Endodermal cell (in vitro differentiated cells): ENCODE data around the gene TCFL5. TPM values are rescaled to one million over a fixed set of nuclear protein-coding genes. Genes with fewer than 3 reads are reported as not detected.

Experiments
- DNase-seq: peaks from one replicate; pipeline ENCODE4 v3.0.0-alpha.2; 2017
- H3K27ac ChIP-seq: 2 replicates; pipeline ENCODE4 v1.5.1; 2013; ENCODE audit warnings: mild to moderate bottlenecking, low read depth, low read length, moderate library complexity
- H3K27me3 ChIP-seq: 2 replicates; pipeline ENCODE4 v1.6.1; 2013; ENCODE audit warnings: mild to moderate bottlenecking, low read length, moderate library complexity; ENCODE audit not compliant: insufficient read depth, control insufficient read depth, poor library complexity, severe bottlenecking
- H3K36me3 ChIP-seq: 2 replicates; pipeline ENCODE4 v1.7.0; 2013; ENCODE audit warnings: mild to moderate bottlenecking, low read length, moderate library complexity; ENCODE audit not compliant: control insufficient read depth, insufficient read depth
- H3K4me1 ChIP-seq: one replicate; pipeline ENCODE4 v1.7.0; 2013; ENCODE audit warnings: low read length; ENCODE audit not compliant: control insufficient read depth, insufficient read depth
- H3K4me3 ChIP-seq: 2 replicates; pipeline ENCODE4 v1.5.1; 2013; ENCODE audit warnings: mild to moderate bottlenecking, low read length, moderate library complexity
- H3K9ac ChIP-seq: 2 replicates; pipeline ENCODE4 v1.6.1; 2013; ENCODE audit warnings: mild to moderate bottlenecking, low read length, moderate library complexity; ENCODE audit not compliant: poor library complexity, severe bottlenecking; ENCODE audit errors: extremely low read depth
- H3K9me3 ChIP-seq: 2 replicates; pipeline ENCODE4 v1.6.1; 2013; ENCODE audit warnings: mild to moderate bottlenecking, low read length, moderate library complexity; ENCODE audit not compliant: control insufficient read depth
- H3K27ac Mint-ChIP-seq: 2 replicates; pipeline ENCODE4 v1.8.0; 2020; ENCODE audit warnings: mixed read lengths
- H3K27me3 Mint-ChIP-seq: 2 replicates; pipeline ENCODE4 v1.8.0; 2021; ENCODE audit warnings: mild to moderate bottlenecking, mixed read lengths; ENCODE audit not compliant: insufficient read depth
- H3K36me3 Mint-ChIP-seq: 2 replicates; pipeline ENCODE4 v1.8.0; 2020; ENCODE audit warnings: low read depth, mixed read lengths
- H3K4me1 Mint-ChIP-seq: 2 replicates; pipeline ENCODE4 v1.8.0; 2020; ENCODE audit warnings: mixed read lengths
- H3K4me3 Mint-ChIP-seq: 2 replicates; pipeline ENCODE4 v1.8.0; 2020; ENCODE audit warnings: mild to moderate bottlenecking, moderate library complexity, mixed read lengths
- H3K9me3 Mint-ChIP-seq: 2 replicates; pipeline ENCODE4 v1.8.0; 2020; ENCODE audit warnings: mild to moderate bottlenecking, mixed read lengths
- CTCF ChIP-seq: fragments of 200-600 bp; sonication (generic); conservative IDR thresholded peaks from 2 replicates; pipeline ENCODE4 v1.5.0; 2021; ENCODE audit warnings: antibody characterized with exemption, mild to moderate bottlenecking
- WGBS, 2 experiments: methylation state at CpG; one replicate each; pipeline versions ENCODE4 v1.1.5 to v1.1.7; 2013; ENCODE audit warnings: missing lambda C conversion rate in 2 of 2, mixed read lengths in 1 of 2; ENCODE audit not compliant: insufficient coverage in 1 of 2, insufficient read length in 1 of 2; 5-methylcytosine and 5-hydroxymethylcytosine counted together
- total RNA-seq, 2 donors: library from RNA; stranded (reverse); fragmentation: NEBNext Ultra II Directional in 1 of 2; extraction: Animal tissue kit (Norgen Biotek cat#: 25700) in 1 of 2; gene quantifications; 2 replicates in 1 of 2; 3 replicates in 1 of 2; pipeline ENCODE4 v1.2.1, GENCODE V29; 2021

Gene TCFL5
- total RNA-seq, 2 donors from 2014 or later: 15.8 to 17.4 TPM

- H3K27me3 Mint-ChIP-seq: peaks cover 1% of the 10 kb centered on the region
- H3K9me3 Mint-ChIP-seq: no peaks in the 10 kb centered on the region
- Histone ChIP-seq H3K4me3 (no peak overlapping the region), H3K27me3 (no peaks in the 10 kb centered on the region), H3K36me3 (peaks cover 13% of the 10 kb centered on the region), H3K4me1 (no peaks in the 10 kb centered on the region), H3K27ac (no peak overlapping the region), H3K9ac (no peak overlapping the region), H3K9me3 (no peaks in the 10 kb centered on the region)
- TF ChIP-seq CTCF: no peak
- peak; percentile 70 for DNase-seq
- H3K36me3 Mint-ChIP-seq: peaks cover 10% of the 10 kb centered on the region
- H3K27ac Mint-ChIP-seq: no peak overlapping the region
- no peak overlapping the region for H3K4me3 Mint-ChIP-seq
- 95 to 97% methylated on average over 31 to 48 of the region's 48 CpGs for WGBS, 2 experiments
- H3K4me1 Mint-ChIP-seq: peaks cover 5% of the 10 kb centered on the region
These were observed 15.5 kb upstream of the TCFL5 start for GRCh38 chr20:62876902-62877816.

- Histone ChIP-seq H3K9ac (no peak overlapping the region), H3K9me3 (no peaks in the 10 kb centered on the region), H3K27me3 (no peaks in the 10 kb centered on the region), H3K4me3 (no peak overlapping the region), H3K27ac (no peak overlapping the region), H3K4me1 (no peaks in the 10 kb centered on the region), H3K36me3 (peaks cover 9% of the 10 kb centered on the region)
- Mint-ChIP-seq H3K27ac (no peak overlapping the region), H3K27me3 (peaks cover 1% of the 10 kb centered on the region), H3K4me1 (peaks cover 5% of the 10 kb centered on the region), H3K4me3 (no peak overlapping the region), H3K36me3 (peaks cover 3% of the 10 kb centered on the region), H3K9me3 (no peaks in the 10 kb centered on the region)
- 90 to 92% methylated on average over 6 to 13 of the region's 13 CpGs for WGBS, 2 experiments
- no peak for DNase-seq
- no peak for TF ChIP-seq CTCF
These were observed 14.9 kb upstream of the TCFL5 start for GRCh38 chr20:62876501-62876901.

- Mint-ChIP-seq H3K4me1 (peaks cover 5% of the 10 kb centered on the region), H3K4me3 (peak overlapping the region; percentile 19), H3K27me3 (peaks cover 1% of the 10 kb centered on the region), H3K36me3 (no peaks in the 10 kb centered on the region), H3K9me3 (no peaks in the 10 kb centered on the region), H3K27ac (peak overlapping the region; percentile 65)
- H3K36me3 ChIP-seq: peaks cover 9% of the 10 kb centered on the region
- H3K27ac ChIP-seq: peak overlapping the region; percentile 13
- H3K9ac ChIP-seq: no peak overlapping the region
- no peak overlapping the region for H3K4me3 ChIP-seq
- no peaks in the 10 kb centered on the region for H3K9me3 ChIP-seq
- no peaks in the 10 kb centered on the region for H3K4me1 ChIP-seq
- peak; percentile 96 for DNase-seq
- TF ChIP-seq CTCF: peak; percentile 69
- 58 to 61% methylated on average over 22 to 33 of the region's 34 CpGs for WGBS, 2 experiments
- no peaks in the 10 kb centered on the region for H3K27me3 ChIP-seq
These were observed 14.1 kb upstream of the TCFL5 start for GRCh38 chr20:62875419-62876361.
